GM21367 (cell line): ENCODE measurements around the gene CLIC1.

Source experiments
- ATAC-seq: cut with Tn5 transposase; IDR thresholded peaks from one replicate; pipeline ENCODE4 v1.9.1; 2021; ENCODE audit not compliant: unreplicated experiment

CLIC1 gene

GRCh38 chr6:31705931-31706330, 30.4 kb downstream of the CLIC1 start:
- no peak for ATAC-seq

- ATAC-seq: peak; percentile 70
These were observed 33.3 kb downstream of the CLIC1 start, which contains the start of gene ABHD16A for GRCh38 chr6:31702819-31703716. ABHD16A (minus strand) TSS chr6:31703324; CDS start chr6:31703281, 43 bp downstream.

GRCh38 chr6:31702405-31702818, 33.9 kb downstream of the CLIC1 start:
- no peak for ATAC-seq

- ATAC-seq: no peak
These were observed 34.5 kb downstream of the CLIC1 start for GRCh38 chr6:31701666-31702404.

GRCh38 chr6:31700740-31701401, 35.5 kb downstream of the CLIC1 start:
- ATAC-seq: no peak

GRCh38 chr6:31697555-31697954, 38.8 kb downstream of the CLIC1 start:
- no peak for ATAC-seq

- ATAC-seq: no peak
These were observed 42.8 kb downstream of the CLIC1 start for GRCh38 chr6:31693535-31693934.

- ATAC-seq: no peak
These were observed 43.4 kb downstream of the CLIC1 start for GRCh38 chr6:31692886-31693285.

- ATAC-seq: no peak
These were observed 44.0 kb downstream of the CLIC1 start for GRCh38 chr6:31692353-31692752.

- ATAC-seq: no peak
These were observed 44.7 kb downstream of the CLIC1 start for GRCh38 chr6:31691564-31692108.

- ATAC-seq: no peak
These were observed 45.3 kb downstream of the CLIC1 start for GRCh38 chr6:31691078-31691463.

GRCh38 chr6:31690231-31691077, 45.9 kb downstream of the CLIC1 start:
- ATAC-seq: no peak

- no peak for ATAC-seq
These were observed 46.9 kb downstream of the CLIC1 start for GRCh38 chr6:31689249-31690110.

- no peak for ATAC-seq
These were observed 48.3 kb downstream of the CLIC1 start for GRCh38 chr6:31687860-31688693.

- ATAC-seq: no peak
These were observed 49.0 kb downstream of the CLIC1 start for GRCh38 chr6:31687321-31687720.

GRCh38 chr6:31686483-31686882, 49.8 kb downstream of the CLIC1 start:
- ATAC-seq: no peak

GRCh38 chr6:31683591-31683990, 52.7 kb downstream of the CLIC1 start:
- ATAC-seq: no peak

- ATAC-seq: no peak
These were observed 55.1 kb downstream of the CLIC1 start for GRCh38 chr6:31681135-31681671.
